K562 (cell line): Measurements from ENCODE around the gene LYAR. TPM values are rescaled to one million over a fixed set of nuclear protein-coding genes. Genes with fewer than 3 reads are reported as not detected.

Source experiments
- BACH1 ChIP-seq: fragments of 200-800 bp; sonication (Bioruptor generic); IDR thresholded peaks from 2 replicates; pipeline ENCODE4 v1.6.1; 2016; ENCODE audit warnings: missing genetic modification characterization, missing compliant biosample characterization
- CHD7 ChIP-seq: fragments of 200-600 bp; sonication (generic); IDR thresholded peaks from one replicate; pipeline ENCODE4 v1.6.1; 2012; ENCODE audit warnings: mild to moderate bottlenecking, low read depth, low read length, inconsistent platforms
- KDM4B ChIP-seq, 2 experiments: fragments of 450-650 bp in 1 of 2; sonication (generic) in 1 of 2; IDR thresholded peaks; 2 replicates each; pipeline ENCODE4 v1.6.1; 2016 to 2017; ENCODE audit warnings: borderline replicate concordance in 2 of 2, antibody characterized with exemption in 1 of 2, low read depth in 1 of 2, mild to moderate bottlenecking in 1 of 2
- KHSRP ChIP-seq: fragments of 450-650 bp; IDR thresholded peaks from 2 replicates; pipeline ENCODE4 v1.6.1; 2017
- L3MBTL2 ChIP-seq: fragments of 450-650 bp; IDR thresholded peaks from 2 replicates; pipeline ENCODE4 v1.6.1; 2016; ENCODE audit warnings: mild to moderate bottlenecking, moderate library complexity
- MNT ChIP-seq, 2 experiments: fragments of 450-650 bp; conservative IDR thresholded peaks; 2 replicates each; pipeline ENCODE4 v1.6.1; 2017; ENCODE audit warnings: mild to moderate bottlenecking in 2 of 2, moderate library complexity in 2 of 2
- PBX2 ChIP-seq, 2 experiments: IDR thresholded peaks in 1 of 2; conservative IDR thresholded peaks in 1 of 2; 2 replicates each; pipeline ENCODE4 v1.6.1; 2016; ENCODE audit warnings: low read depth in 2 of 2, mild to moderate bottlenecking in 1 of 2, missing compliant biosample characterization in 1 of 2, missing genetic modification characterization in 1 of 2, moderate library complexity in 1 of 2
- PYGO2 ChIP-seq: fragments of 450-650 bp; IDR thresholded peaks from 2 replicates; pipeline ENCODE4 v1.6.1; 2016; ENCODE audit warnings: mild to moderate bottlenecking, missing genetic modification characterization, moderate library complexity, missing compliant biosample characterization
- ZKSCAN3 ChIP-seq: fragments of 250-450 bp; sonication (Bioruptor Pico); IDR thresholded peaks from 2 replicates; pipeline ENCODE4 v1.4.0; 2020
- ZNF140 ChIP-seq: fragments of 250-450 bp; sonication (Bioruptor Pico); IDR thresholded peaks from 2 replicates; pipeline ENCODE4 v1.8.0; 2021; ENCODE audit warnings: moderate library complexity, mild to moderate bottlenecking, inconsistent platforms
- ZNF436 ChIP-seq: fragments of 250-450, 450-650 bp; sonication (Bioruptor Pico); formaldehyde crosslinking; IDR thresholded peaks from 2 replicates; pipeline ENCODE4 v1.7.0; 2020; ENCODE audit warnings: mild to moderate bottlenecking
- ZNF707 ChIP-seq: fragments of 250-450 bp; sonication (Bioruptor Pico); conservative IDR thresholded peaks from 2 replicates; pipeline ENCODE4 v1.8.0; 2022; ENCODE audit warnings: inconsistent platforms, mild to moderate bottlenecking, moderate library complexity
- polyA plus RNA-seq, 8 experiments: library from polyadenylated mRNA; depleted of rRNA in 4 of 8; stranded (reverse) in 5 of 8; unstranded in 3 of 8; fragments of >200 nt; fragmentation: Nextera tagmentation in 2 of 8; fragmentation: Illumina TruSeq in 1 of 8; extraction: Ambion mirVana in 2 of 8; extraction: Trizol in 1 of 8; gene quantifications; 2 replicates each; pipeline versions ENCODE4 v1.2.1 to v1.2.3, GENCODE V29; 2011 to 2014; ENCODE audit warnings: inconsistent platforms in 1 of 8, missing spikeins in 1 of 8
- total RNA-seq, 7 experiments: library from RNA; depleted of rRNA in 6 of 7; stranded (reverse); fragments of >200 nt in 6 of 7; fragmentation: Illumina TruSeq in 2 of 7; extraction: Trizol in 2 of 7; gene quantifications; 2 replicates each; pipeline versions ENCODE4 v1.2.1 to v1.2.3, GENCODE V29; 2011 to 2021; ENCODE audit warnings: low replicate concordance in 1 of 7

LYAR gene
- total and polyA plus RNA-seq, 9 of the 15 experiments (the other 6 are each of a cell fraction or from before 2014, with no cell fraction given), result 28.3 to 172 (median 127) TPM

- peak; percentile 48 to 62; a peak in 2 of 4 replicates for TF ChIP-seq MNT (conservative IDR thresholded peaks at IDR 0.05)
- TF ChIP-seq CHD7, result no peak
- TF ChIP-seq KDM4B (IDR thresholded peaks at IDR 0.05; ENCODE audit: borderline replicate concordance in 2 of 2, low read depth in 1 of 2), result no peak
- TF ChIP-seq ZNF436, result no peak
- TF ChIP-seq KHSRP, result no peak
- 0 out of 2 replicates have a peak, but pooled peaks have one; percentile 9 for TF ChIP-seq PBX2 (CRISPR knock-in tag; IDR thresholded peaks at IDR 0.05; ENCODE audit: low read depth)
- TF ChIP-seq PBX2 (tag; conservative IDR thresholded peaks at IDR 0.05; ENCODE audit: low read depth), result peak; percentile 48
- TF ChIP-seq PYGO2, result no peak
- no peak for TF ChIP-seq ZKSCAN3 (CRISPR knock-in tag)
- TF ChIP-seq ZNF140 (CRISPR knock-in tag), result no peak
- TF ChIP-seq BACH1 (tag), result no peak
- no peak for TF ChIP-seq ZNF707 (CRISPR knock-in tag)
- peak; percentile 83 for TF ChIP-seq L3MBTL2
These were observed 49.6 kb upstream of the LYAR start (continued) for GRCh38 chr4:4339504-4340085.
